OCI-LY7 (cell line): ENCODE results near the gene PUM1. TPM values are rescaled to one million over a fixed set of nuclear protein-coding genes. Genes with fewer than 3 reads are reported as not detected.
"Not testable (repeated sequence)": the region's sequence is repeated elsewhere in the genome, so short reads cannot be mapped to it uniquely, and the experiment has no call there.

Source experiments
- BruUV-seq: library from RNA; stranded (reverse); fragments of 400-500 nt; replicated peaks from 2 replicates; lab custom pipeline; 2021; lab: Mats Ljungman, UMichigan
- CTCF ChIA-PET: fragments of 300-600 bp; sonication (Branson Sonifier 250); formaldehyde crosslinking; loops from one replicate; lab custom pipeline; 2022; ENCODE audit warnings: antibody characterized with exemption; ENCODE audit not compliant: unreplicated experiment; lab: Charles Lee
- POLR2A ChIA-PET: fragments of 300-600 bp; sonication (Branson Sonifier 250); formaldehyde crosslinking; loops from one replicate; lab custom pipeline; 2022; ENCODE audit warnings: antibody characterized with exemption; lab: Charles Lee
- DNase-seq: peaks from one replicate; pipeline ENCODE4 v3.0.0-alpha.2; 2015; ENCODE audit warnings: low spot score
- H2AFZ ChIP-seq: fragments of 200-600 bp; sonication (generic), shearing (Covaris generic); 2 replicates; pipeline ENCODE4 v1.6.1; 2014; ENCODE audit warnings: mild to moderate bottlenecking, antibody characterized with exemption, low read length, moderate library complexity
- H3K27ac ChIP-seq: fragments of 200-600 bp; sonication (generic); 2 replicates; pipeline ENCODE4 v1.5.1; 2014; ENCODE audit warnings: mixed run types, low read depth, mild to moderate bottlenecking, moderate library complexity, low read length, inconsistent platforms; ENCODE audit not compliant: poor library complexity, severe bottlenecking
- H3K36me3 ChIP-seq: fragments of 200-600 bp; sonication (generic); 2 replicates; pipeline ENCODE4 v1.6.1; 2014; ENCODE audit warnings: mild to moderate bottlenecking, antibody characterized with exemption, low read length, moderate library complexity, mixed read lengths; ENCODE audit not compliant: insufficient read depth
- H3K4me1 ChIP-seq: fragments of 200-600 bp; sonication (generic); 2 replicates; pipeline ENCODE4 v1.5.1; 2014; ENCODE audit warnings: mild to moderate bottlenecking, low read length; ENCODE audit not compliant: insufficient read depth, poor library complexity, severe bottlenecking
- H3K4me2 ChIP-seq: fragments of 200-600 bp; sonication (generic); 2 replicates; pipeline ENCODE4 v1.6.1; 2014; ENCODE audit warnings: mild to moderate bottlenecking, low read length
- H3K4me3 ChIP-seq: fragments of 200-600 bp; sonication (generic); 2 replicates; pipeline ENCODE4 v1.5.1; 2014; ENCODE audit warnings: mild to moderate bottlenecking, low read depth, low read length; ENCODE audit not compliant: poor library complexity, severe bottlenecking
- H3K79me2 ChIP-seq: fragments of 200-600 bp; sonication (generic); 2 replicates; pipeline ENCODE4 v1.6.1; 2016; ENCODE audit warnings: low read depth, mild to moderate bottlenecking, low read length, moderate library complexity, mixed read lengths; ENCODE audit not compliant: insufficient read depth
- H3K9me2 ChIP-seq: fragments of 200-600 bp; sonication (generic); 2 replicates; pipeline ENCODE4 v1.6.1; 2016; ENCODE audit warnings: mild to moderate bottlenecking, low read length, mixed read lengths; ENCODE audit not compliant: insufficient read depth
- H3K9me3 ChIP-seq: fragments of 200-600 bp; sonication (generic); 2 replicates; pipeline ENCODE4 v1.6.1; 2014; ENCODE audit warnings: mild to moderate bottlenecking, mixed run types, low read length, mixed read lengths
- H4K20me1 ChIP-seq: fragments of 200-600 bp; sonication (generic); 2 replicates; pipeline ENCODE4 v1.6.1; 2014; ENCODE audit warnings: mild to moderate bottlenecking, antibody characterized with exemption, low read length, moderate library complexity, mixed read lengths; ENCODE audit not compliant: insufficient read depth
- CTCF ChIP-seq: fragments of 200-600 bp; sonication (generic); conservative IDR thresholded peaks from 2 replicates; pipeline ENCODE4 v1.5.1; 2014; ENCODE audit warnings: mild to moderate bottlenecking, antibody characterized with exemption, low read length, moderate library complexity, mixed read lengths
- EZH2phosphoT487 ChIP-seq: fragments of 200-600 bp; sonication (generic); IDR thresholded peaks from 2 replicates; pipeline ENCODE4 v1.6.1; 2018; ENCODE audit warnings: low read depth, borderline replicate concordance, mild to moderate bottlenecking, mixed run types, antibody characterized with exemption, low read length, moderate library complexity, mixed read lengths
- intact Hi-C: fragments of 100-400 bp; cut with micrococcal nuclease; formaldehyde crosslinking; loops from one replicate; pipeline ENCODE4 v1.10.0; 2022; ENCODE audit not compliant: unreplicated experiment
- total RNA-seq, 2 experiments: library from RNA; depleted of rRNA in 1 of 2; stranded (reverse); fragments of >200 nt in 1 of 2; shearing (Covaris generic) in 1 of 2; gene quantifications; 2 replicates each; pipeline ENCODE4 v1.2.3, GENCODE V29; 2014 to 2022

The PUM1 gene
- total RNA-seq, 2 experiments from 2014 or later = 52.0 to 97.5 TPM

GRCh38 chr1:30950700-30951099 is 114.8 kb downstream of the PUM1 start:
- BruUV-seq = no TSS peak
- ChIA-PET CTCF (no interaction called here), POLR2A (no interaction called here)
- Histone ChIP-seq H3K4me3 (no peak overlapping the region), H3K9me3 (no peaks in the 10 kb centered on the region), H3K27ac (no peak overlapping the region), H3K9me2 (no peaks in the 10 kb centered on the region), H3K79me2 (peaks cover 4% of the 10 kb centered on the region; the same call in 1 of the 2 replicates), H2AFZ (no peak overlapping the region), H3K4me2 (no peak overlapping the region), H3K36me3 (peaks cover 88% of the 10 kb centered on the region), H3K4me1 (peaks cover 8% of the 10 kb centered on the region), H4K20me1 (no peaks in the 10 kb centered on the region)
- intact Hi-C loops = no loop called here
- no peak for TF ChIP-seq CTCF
- TF ChIP-seq EZH2phosphoT487 = no peak
- no peak for DNase-seq

- CTCF ChIA-PET = no interaction called here
- Histone ChIP-seq H3K9me2 (no peaks in the 10 kb centered on the region), H3K36me3 (peaks cover 90% of the 10 kb centered on the region), H3K79me2 (no peaks in the 10 kb centered on the region), H4K20me1 (no peaks in the 10 kb centered on the region), H3K4me3 (no peak overlapping the region), H3K4me1 (peaks cover 8% of the 10 kb centered on the region), H3K27ac (no peak overlapping the region), H3K4me2 (no peak overlapping the region), H2AFZ (no peak overlapping the region), H3K9me3 (no peaks in the 10 kb centered on the region)
- no TSS peak for BruUV-seq
- TF ChIP-seq CTCF = no peak
- no peak for TF ChIP-seq EZH2phosphoT487
- intact Hi-C loops = no loop called here
- no peak for DNase-seq
- POLR2A ChIA-PET = no interaction called here
These were observed 115.5 kb downstream of the PUM1 start for GRCh38 chr1:30950053-30950452.

- H3K9me3 ChIP-seq, H3K4me3 ChIP-seq, H3K27ac ChIP-seq, intact Hi-C loops, CTCF ChIA-PET, H3K79me2 ChIP-seq, H2AFZ ChIP-seq, POLR2A ChIA-PET, H3K9me2 ChIP-seq, DNase-seq, H4K20me1 ChIP-seq, H3K4me1 ChIP-seq, H3K4me2 ChIP-seq, BruUV-seq: not testable (repeated sequence)
- peaks cover 91% of the 10 kb centered on the region for H3K36me3 ChIP-seq
These were observed 116.1 kb downstream of the PUM1 start for GRCh38 chr1:30949487-30949838.

- DNase-seq, BruUV-seq, H3K79me2 ChIP-seq, H3K9me3 ChIP-seq, H3K4me2 ChIP-seq, H4K20me1 ChIP-seq, H3K9me2 ChIP-seq, CTCF ChIA-PET, H3K4me1 ChIP-seq, H3K27ac ChIP-seq, H2AFZ ChIP-seq, H3K4me3 ChIP-seq, intact Hi-C loops: not testable (repeated sequence)
- peaks cover 91% of the 10 kb centered on the region for H3K36me3 ChIP-seq
- POLR2A ChIA-PET = interaction anchor here (0.7 to 1.0 kb wide), 3 partner anchors 9 to 169 kb away, joined by 3 to 4 read pairs (median 3); no protein-coding TSS in a partner anchor
These were observed 116.6 kb downstream of the PUM1 start for GRCh38 chr1:30948813-30949486.
